ENCODE measurements around the gene HPCAL1.

The HPCAL1 gene

DNA sequence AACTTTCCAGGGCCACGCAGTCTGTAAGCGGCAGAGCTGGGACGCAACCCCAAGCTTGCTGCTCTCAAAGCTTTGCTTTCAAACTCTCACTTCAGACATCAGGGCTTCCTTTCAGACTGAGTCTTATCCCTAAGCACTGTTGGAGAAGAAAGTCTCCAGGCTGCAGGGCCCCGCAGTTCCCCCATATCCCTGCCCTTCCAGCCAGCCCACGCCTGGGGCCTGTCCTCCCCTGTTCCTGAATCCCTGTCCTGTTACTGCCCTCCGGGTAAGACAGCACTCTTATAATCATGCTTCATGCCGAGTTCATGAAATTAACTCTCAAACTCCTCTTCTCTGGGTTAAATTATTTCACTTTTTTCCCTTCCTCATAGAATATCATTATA is 37.9 kb downstream of the HPCAL1 start:
- DNase-seq, result no peak
- no peak overlapping the region for H3K4me3 ChIP-seq (ENCODE audit: low read depth, low read length)
- in situ Hi-C loops (cut with HindIII; ENCODE audit: low pct_ligation_motif_present, low sequenced_read_pairs), result no loop called here
- TF ChIP-seq, protein P1, sequence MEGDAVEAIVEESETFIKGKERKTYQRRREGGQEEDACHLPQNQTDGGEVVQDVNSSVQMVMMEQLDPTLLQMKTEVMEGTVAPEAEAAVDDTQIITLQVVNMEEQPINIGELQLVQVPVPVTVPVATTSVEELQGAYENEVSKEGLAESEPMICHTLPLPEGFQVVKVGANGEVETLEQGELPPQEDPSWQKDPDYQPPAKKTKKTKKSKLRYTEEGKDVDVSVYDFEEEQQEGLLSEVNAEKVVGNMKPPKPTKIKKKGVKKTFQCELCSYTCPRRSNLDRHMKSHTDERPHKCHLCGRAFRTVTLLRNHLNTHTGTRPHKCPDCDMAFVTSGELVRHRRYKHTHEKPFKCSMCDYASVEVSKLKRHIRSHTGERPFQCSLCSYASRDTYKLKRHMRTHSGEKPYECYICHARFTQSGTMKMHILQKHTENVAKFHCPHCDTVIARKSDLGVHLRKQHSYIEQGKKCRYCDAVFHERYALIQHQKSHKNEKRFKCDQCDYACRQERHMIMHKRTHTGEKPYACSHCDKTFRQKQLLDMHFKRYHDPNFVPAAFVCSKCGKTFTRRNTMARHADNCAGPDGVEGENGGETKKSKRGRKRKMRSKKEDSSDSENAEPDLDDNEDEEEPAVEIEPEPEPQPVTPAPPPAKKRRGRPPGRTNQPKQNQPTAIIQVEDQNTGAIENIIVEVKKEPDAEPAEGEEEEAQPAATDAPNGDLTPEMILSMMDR (IDR thresholded peaks at IDR 0.05; ENCODE audit: low read depth, low read length, missing control alignments), result no peak
- no peak overlapping the region for H3K27ac ChIP-seq
- H3K36me3 ChIP-seq (replicated peaks), result no peaks in the 10 kb centered on the region
- H3K27me3 ChIP-seq (replicated peaks), result no peaks in the 10 kb centered on the region

DNA sequence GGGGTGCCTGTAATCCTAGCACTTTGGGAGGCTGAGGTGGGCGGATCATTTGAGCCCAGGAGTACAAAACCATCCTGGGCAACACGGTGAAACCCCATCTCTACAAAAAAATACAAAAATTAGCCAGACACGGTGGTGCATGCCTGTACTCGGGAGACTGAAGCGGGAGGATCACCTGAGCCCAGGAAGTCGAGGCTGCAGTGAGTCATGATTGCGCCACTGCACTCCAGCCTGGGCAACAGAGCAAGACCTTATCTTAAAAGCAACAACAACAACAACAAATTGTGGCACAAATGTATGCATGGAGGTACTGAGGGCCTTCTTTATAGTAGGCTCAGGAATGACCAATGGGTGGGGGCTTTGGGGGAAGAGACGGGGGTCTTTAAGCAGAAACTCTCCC is 38.5 kb downstream of the HPCAL1 start:
- H3K36me3 ChIP-seq (replicated peaks), result no peaks in the 10 kb centered on the region
- no peaks in the 10 kb centered on the region for H3K27me3 ChIP-seq (replicated peaks)
- TF ChIP-seq, protein P1 (IDR thresholded peaks at IDR 0.05; ENCODE audit: low read depth, low read length, missing control alignments), result no peak
- no peak overlapping the region for H3K4me3 ChIP-seq (ENCODE audit: low read depth, low read length)
- H3K27ac ChIP-seq, result no peak overlapping the region
- no peak for DNase-seq
- in situ Hi-C loops (cut with HindIII; ENCODE audit: low pct_ligation_motif_present, low sequenced_read_pairs), result no loop called here

DNA sequence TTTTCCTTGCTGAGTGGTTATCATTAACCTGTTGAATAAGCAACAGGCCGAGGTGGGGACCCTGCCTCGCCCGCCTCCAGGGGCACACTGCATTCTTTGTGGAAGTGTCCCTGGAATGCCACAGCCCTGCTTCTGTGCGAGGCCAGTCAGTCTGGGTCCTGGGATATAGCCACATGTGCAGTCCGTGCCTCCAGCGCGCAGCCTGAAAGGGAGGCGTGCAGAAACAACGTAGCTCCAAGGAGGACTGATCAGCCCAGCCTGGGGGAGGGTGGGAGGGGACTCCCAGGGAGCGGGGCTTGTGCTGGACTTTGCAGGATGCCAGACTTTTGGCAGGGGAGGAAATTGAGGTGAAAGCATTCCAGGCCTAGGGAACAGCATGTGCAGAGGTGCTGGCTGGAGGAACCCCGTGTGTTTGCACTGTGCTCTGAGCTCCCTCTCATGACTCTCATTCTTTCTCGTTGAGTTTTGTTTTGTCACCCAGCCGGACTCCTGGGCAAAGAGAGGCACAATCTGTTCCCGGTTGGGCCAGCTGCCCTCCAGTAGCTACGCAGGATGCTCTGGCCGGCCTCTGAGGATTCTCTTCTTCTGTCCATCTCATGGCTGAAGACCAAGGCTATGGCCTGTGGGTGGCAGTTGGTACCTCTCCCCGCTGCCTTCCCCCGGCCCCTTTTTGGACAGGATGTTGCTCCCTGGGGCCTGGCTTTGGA is 39.7 kb downstream of the HPCAL1 start:
- TF ChIP-seq, protein P1 (IDR thresholded peaks at IDR 0.05; ENCODE audit: low read depth, low read length, missing control alignments), result no peak
- Histone ChIP-seq H3K4me3 (ENCODE audit: low read depth, low read length) (no peak overlapping the region), H3K27me3 (replicated peaks) (no peaks in the 10 kb centered on the region), H3K36me3 (replicated peaks) (no peaks in the 10 kb centered on the region), H3K27ac (no peak overlapping the region)
- in situ Hi-C loops (cut with HindIII; ENCODE audit: low pct_ligation_motif_present, low sequenced_read_pairs), result no loop called here
- no peak for DNase-seq

DNA sequence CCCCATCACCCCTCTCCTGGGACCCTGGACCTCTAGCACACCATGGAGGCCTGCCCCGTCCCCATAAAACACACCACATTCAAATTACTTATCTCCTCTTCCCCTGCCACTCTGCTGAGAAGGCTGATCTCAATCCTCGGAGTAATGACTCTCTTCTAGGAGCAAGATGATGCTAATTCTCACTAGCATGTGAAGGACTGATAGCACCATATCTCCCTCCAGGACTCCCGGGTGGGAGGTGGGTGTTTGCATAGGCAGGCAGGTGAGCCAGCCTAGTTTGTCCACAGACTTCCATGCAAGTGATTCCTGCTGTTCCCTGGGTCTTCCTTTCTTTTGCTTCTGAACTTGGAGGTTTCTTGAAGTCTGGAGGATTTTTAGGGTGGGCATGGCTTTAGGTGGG is 40.5 kb downstream of the HPCAL1 start:
- no peaks in the 10 kb centered on the region for H3K27me3 ChIP-seq (replicated peaks)
- TF ChIP-seq, protein P1 (IDR thresholded peaks at IDR 0.05; ENCODE audit: low read depth, low read length, missing control alignments), result no peak
- H3K36me3 ChIP-seq (replicated peaks), result no peaks in the 10 kb centered on the region
- no peak overlapping the region for H3K4me3 ChIP-seq (ENCODE audit: low read depth, low read length)
- no peak for DNase-seq
- in situ Hi-C loops (cut with HindIII; ENCODE audit: low pct_ligation_motif_present, low sequenced_read_pairs), result no loop called here
- H3K27ac ChIP-seq, result no peak overlapping the region

DNA sequence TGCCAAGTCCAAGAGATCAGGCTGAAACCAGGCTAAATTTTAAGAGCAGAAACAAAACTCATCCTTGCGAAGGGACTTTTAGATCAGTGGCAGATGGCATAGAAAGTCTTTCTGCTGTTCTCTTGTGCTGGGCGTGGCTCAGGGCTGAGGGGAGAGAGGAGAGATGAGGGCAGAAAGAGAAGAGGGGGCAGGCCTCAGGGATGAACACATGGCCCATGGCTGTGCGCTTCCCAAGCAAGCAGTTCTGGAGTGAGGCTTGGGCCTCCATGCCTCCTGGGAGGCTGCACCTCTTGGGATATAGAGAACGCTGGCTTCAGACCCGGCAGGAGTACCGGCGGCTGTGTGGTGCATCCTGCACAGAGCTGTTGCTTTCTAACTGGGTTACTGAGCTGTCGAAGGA is 41.0 kb downstream of the HPCAL1 start:
- Histone ChIP-seq H3K4me3 (ENCODE audit: low read depth, low read length) (no peak overlapping the region), H3K27me3 (replicated peaks) (no peaks in the 10 kb centered on the region), H3K27ac (no peak overlapping the region), H3K36me3 (replicated peaks) (no peaks in the 10 kb centered on the region)
- TF ChIP-seq, protein P1 (IDR thresholded peaks at IDR 0.05; ENCODE audit: low read depth, low read length, missing control alignments), result no peak
- DNase-seq, result no peak
- in situ Hi-C loops (cut with HindIII; ENCODE audit: low pct_ligation_motif_present, low sequenced_read_pairs), result no loop called here

Data from brain microvascular endothelial cell (primary cell).